Stimulated activated CD4-positive, alpha-beta T cell treated with anti-CD3 and anti-CD28 coated beads, Interleukin-12 subunit alpha, Interleukin-12 subunit beta, amount 100 ng/mL, for 4 hours (primary cell): Measurements from ENCODE around the gene KIRREL1.

Source experiments
- DNase-seq: peaks from one replicate; pipeline ENCODE4 v3.0.0-alpha.2; 2020

Gene KIRREL1

GRCh38 chr1:157993147-157993917, at the start of gene KIRREL1:
KIRREL1 (plus strand) TSS chr1:157993645; CDS start chr1:157993677, 32 bp downstream.
- DNase-seq = no peak

DNA sequence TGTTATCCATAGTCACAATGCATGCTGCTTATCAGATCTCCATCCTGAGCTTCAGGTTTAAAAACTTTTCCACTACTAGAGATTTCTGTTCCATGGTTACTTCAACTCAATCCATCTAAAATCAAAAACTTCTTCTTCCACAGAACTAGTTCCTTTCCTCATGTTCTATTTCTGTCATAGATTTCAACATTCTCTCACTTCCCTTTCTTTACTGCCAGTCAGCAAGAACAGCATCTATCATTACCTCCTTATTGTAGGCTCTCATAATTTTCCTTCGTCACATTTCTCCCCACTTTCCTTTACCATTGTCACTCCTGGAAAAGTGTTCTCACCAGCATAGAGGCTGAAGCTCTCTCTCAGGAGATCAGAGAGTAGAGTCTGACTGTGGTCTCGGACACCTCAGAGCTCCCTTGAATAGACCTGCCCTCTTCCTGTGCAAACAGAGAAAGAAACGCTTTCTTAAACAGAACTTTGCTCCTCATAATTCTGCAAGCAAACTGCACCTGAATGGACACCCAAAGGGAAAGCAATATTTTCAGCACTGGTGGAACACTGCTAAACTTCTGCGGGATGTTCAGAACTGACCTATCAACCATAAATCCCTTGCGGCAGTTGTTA, 48.7 kb upstream of the KIRREL1 start:
- no peak for DNase-seq

DNA sequence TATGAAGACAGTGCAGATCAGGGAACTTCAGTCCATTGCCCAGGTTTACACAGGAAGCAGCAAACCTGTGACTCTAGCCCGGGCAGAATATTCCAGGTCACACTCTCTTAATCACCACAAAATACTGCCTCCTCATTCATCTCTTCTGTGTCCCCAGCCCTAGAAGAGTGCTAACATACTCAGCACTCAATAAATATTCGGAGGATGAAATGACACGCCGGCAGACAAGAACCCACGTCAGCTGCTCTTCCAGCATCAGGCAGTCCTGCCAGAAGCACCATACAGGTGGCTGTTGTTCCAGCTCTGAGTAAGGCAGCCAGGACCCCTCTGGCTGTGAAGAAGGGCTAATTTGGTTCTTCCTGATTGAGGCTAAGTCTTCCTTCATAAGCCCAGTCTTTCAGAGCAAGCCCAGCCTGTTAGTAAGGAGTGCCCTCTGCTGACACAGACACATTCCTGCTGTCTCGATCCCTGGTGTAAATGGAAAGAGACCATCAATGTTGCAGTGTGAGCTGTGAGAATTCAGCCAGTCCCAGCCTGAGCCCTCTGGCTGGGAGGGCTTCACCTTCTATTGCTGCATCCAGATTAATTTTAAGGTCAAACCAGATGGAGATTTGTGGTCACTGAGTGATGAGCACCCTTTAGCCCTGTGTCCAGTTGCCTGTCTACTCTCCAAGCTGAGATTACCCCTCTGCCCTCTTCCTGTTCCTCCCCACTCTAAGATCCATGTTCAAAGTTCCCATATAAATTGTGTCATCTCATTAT, 45.0 kb upstream of the KIRREL1 start:
- no peak for DNase-seq

GRCh38 chr1:157949074-157949354, 44.4 kb upstream of the KIRREL1 start:
- no peak for DNase-seq

- no peak for DNase-seq
These were observed 42.2 kb upstream of the KIRREL1 start for GRCh38 chr1:157951230-157951629.

DNA sequence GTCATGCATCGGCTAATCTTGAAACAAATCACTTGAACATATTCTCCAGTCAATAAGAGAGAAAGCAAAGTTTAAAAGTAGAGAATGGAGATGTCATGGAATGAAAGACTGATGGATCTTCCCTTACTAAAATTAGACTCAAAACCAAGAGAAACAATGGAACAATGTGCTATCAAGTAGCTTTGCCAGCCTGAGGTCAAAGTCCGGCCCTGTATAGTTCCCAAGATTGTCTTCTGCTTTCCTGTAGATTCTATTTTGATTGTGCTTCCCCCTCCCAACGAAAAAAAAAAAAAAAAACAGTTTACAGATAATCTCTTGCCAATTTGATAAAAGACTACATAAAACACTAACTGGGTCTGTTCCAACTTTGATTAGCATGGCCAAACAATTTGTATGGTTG, 40.8 kb upstream of the KIRREL1 start:
- no peak for DNase-seq

GRCh38 chr1:157955221-157955620, 38.2 kb upstream of the KIRREL1 start:
- no peak for DNase-seq

DNA sequence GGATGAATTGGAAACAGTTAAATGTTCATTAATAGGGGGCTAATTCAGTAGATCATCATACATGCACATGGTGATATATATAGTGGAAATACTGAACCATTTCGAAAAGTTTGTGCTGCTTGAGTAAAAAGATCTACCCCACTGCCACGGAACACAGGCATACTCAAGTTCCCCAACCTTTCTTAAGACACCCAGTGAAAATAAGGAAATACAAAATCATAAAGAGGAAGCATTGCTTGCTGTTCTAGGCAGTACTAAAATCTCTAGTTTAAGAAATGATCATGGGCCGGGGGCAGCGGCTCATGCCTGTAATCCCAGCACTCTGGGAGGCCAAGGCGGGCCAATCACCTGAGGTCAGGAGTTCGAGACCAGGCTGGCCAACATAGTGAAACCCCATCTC, 37.6 kb upstream of the KIRREL1 start:
- no peak for DNase-seq

DNA sequence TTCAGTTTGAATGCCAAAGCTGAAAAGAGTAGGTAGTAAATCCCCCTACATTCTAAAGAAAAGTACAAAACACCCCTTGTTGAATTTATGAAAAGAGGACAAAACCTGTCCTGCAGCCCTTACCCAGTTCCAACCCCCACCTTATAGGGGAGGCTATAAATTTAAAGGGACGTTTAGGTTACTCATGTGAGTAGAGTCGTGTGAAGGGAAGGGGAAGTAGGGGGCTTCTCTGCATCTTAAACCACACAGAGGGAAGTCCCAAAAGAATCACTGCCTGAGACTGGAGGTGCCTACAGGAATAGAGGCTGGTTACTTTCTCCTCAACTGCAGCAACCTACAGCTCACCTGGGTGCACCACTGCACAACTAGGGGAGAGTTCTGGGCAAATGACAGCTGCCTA, 36.7 kb upstream of the KIRREL1 start:
- no peak for DNase-seq

GRCh38 chr1:157958263-157958662, 35.2 kb upstream of the KIRREL1 start:
- DNase-seq = no peak

GRCh38 chr1:157959750-157960149, 33.7 kb upstream of the KIRREL1 start:
- DNase-seq = no peak

DNA sequence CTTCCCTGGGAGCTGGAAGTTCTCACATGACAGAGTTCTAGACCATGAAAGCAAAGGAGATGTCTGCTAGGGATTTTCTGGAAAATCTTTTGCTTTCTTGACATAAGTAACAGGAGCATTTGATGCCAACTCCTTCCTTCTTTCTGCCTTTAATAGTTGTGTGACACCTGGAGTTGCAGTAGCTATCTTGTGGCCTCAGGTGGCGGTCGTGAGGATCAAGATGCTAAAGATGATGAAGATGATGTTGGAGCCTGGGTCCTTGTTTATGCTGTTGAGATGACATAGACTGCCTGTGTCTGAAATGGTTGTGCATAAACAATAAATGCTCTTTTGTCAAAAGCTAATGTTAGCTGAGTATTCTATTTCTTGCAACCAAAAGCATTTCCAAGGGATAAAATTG, 32.7 kb upstream of the KIRREL1 start:
- DNase-seq = no peak

DNA sequence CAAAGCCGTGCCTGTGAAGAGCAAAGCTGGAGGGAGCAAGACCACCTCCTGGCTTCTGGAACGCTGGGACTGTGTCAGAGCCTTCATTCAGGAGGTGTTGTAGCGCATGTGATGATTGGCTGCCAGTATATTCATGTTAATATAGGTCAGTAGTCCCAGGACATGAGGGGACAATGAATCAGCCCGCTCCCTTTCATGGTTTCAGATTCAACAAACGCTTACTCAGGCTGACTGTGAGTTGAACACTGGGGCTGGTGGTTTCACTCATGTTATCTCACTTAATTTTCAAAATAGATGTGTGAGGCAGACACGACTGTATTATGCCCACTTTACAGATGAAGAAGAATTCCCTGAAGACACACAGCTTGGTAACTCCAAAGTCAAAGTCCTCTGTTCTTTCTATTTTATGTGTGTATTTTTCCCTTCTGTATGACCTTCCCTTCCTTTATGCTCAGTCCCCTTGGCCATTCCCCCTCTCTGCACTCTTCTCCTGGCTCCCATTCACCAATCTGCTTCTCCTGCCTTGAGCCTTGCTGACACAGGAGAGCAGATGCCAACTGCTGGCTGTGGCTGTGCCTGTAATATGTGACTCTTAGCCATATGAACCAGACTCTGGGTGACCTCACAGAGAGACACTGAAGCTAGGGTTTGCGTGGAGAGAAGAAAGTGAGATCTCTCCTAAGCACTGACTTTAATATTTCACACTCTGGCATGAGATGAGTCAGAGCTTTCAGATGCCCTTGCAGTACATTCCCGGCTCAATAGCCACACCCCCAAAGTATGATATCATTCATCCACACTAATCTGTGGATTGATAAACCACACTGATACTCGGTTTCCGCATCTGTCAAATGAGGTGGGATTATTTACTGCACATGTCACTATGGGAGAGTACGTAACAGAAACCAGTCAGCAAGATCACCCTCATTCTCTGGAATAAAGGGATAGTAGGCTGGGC, 31.4 kb upstream of the KIRREL1 start:
- no peak for DNase-seq

- peak; percentile 54 for DNase-seq
These were observed 29.7 kb upstream of the KIRREL1 start for GRCh38 chr1:157963713-157964112.

DNA sequence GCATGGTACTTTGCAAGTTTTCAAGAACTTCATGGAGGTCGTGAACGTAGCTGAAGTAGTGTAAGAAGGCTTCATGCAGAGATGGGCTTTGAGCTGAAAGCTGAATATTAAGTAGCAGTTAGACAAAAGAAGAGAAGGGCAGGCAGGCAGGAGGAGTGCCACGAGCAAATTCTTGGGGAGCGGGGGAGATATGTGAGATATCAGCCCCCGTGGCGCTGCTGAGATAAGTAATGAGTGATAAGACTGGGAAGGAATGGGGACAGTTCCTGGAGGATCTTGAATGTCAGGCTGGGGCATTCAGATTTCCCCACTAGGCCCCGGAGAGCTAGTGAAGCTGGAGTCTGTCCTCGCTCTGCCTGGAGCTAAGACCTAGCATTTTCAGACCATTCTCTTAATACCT, 27.9 kb upstream of the KIRREL1 start:
- DNase-seq = no peak

GRCh38 chr1:157966031-157966537, 27.4 kb upstream of the KIRREL1 start:
- no peak for DNase-seq

DNA sequence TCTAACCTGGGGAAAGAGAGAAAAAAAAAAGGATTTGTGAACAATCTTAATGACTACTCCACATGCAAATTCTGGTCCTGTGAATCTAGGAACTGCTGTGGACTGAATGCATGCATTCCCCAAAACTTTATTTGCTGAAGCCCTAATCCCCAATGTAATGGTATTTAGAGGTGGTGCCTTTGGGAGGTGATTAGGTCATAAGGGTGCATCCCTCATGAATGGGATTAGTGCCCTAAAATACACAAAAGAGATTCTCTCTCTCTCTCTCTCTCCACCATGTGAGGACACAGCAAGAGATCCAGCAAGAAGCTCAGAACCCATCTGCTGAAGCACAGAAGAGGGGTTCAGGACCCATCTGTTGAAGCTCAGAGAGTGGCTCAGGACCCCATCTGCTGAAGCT, 26.2 kb upstream of the KIRREL1 start:
- no peak for DNase-seq

DNA sequence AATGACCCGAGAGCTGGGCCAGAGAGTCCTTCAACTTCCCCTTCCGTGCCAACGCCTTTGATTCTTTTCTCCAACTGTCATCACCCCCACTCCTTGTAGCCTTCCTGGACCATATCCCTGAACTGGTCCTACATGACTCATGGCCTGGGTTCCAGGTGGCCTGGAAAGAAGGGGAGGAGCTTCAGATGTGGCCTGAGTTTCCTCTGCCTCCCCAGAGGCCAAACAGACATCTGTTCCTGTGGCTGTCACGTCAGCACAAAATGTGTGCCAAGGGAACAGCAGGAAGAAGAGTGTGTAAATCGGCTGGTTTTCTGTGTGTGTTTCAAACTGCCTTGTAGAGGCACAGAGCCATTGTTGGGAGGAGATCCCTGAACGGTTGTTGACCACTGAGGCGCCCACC, 24.9 kb upstream of the KIRREL1 start:
- DNase-seq = no peak

DNA sequence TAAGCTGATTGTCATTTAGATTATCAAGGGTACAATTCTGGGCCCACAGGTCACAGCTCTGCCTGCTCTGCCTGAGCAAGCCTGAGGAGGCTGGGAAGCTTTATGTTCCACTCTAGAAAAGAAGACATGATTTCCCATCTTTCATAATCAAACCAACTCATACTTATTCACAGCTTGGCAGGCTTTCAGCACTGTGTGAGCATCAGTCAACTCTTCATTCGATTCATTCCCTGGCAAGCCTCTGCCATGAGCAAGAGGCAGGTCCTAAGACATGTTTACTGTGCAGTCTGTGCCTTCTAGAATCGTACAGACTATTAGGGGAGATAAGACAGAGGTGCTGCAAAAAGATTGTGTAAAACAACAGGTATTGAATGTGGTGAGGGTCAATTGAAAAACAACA, 24.5 kb upstream of the KIRREL1 start:
- DNase-seq = no peak

- DNase-seq = no peak
These were observed 23.6 kb upstream of the KIRREL1 start for GRCh38 chr1:157969697-157970485.

DNA sequence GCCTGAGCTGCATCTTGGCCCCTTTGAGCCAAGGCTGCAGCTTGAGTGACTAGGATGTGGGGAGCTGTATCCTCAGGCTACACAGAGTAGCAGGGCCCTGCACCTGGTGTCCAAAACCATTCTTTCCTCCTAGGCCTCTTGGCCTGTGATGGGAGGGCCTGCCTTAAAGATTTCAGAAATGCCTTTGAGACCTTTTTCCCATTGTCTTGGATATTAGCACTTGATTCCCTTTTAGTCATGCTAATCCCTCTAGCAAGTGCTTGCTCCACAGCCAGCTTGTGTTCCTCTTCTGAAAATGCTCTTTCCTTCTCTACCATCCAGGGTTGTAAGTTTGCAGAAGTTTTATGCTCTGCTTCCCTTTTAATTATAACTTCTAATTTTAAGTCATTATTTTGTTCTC, 21.7 kb upstream of the KIRREL1 start:
- no peak for DNase-seq
